A204.1 (cell line): ENCODE measurements around the gene ZRANB1.

Experiments used
- FAIRE-seq: peaks from 2 replicates; lab custom pipeline; 2012; peaks lifted over from hg19 to GRCh38; lab: Jason Lieb, UNC

The ZRANB1 gene

GRCh38 chr10:125005312-125006187, 63.6 kb downstream of the ZRANB1 start:
- FAIRE-seq, result no peak

GRCh38 chr10:125006188-125006680, 64.3 kb downstream of the ZRANB1 start:
- no peak for FAIRE-seq

- no peak for FAIRE-seq
Measured at GRCh38 chr10:125006921-125007426, 65.1 kb downstream of the ZRANB1 start.

- FAIRE-seq, result no peak
Measured at GRCh38 chr10:125007436-125007835, 65.5 kb downstream of the ZRANB1 start.

DNA sequence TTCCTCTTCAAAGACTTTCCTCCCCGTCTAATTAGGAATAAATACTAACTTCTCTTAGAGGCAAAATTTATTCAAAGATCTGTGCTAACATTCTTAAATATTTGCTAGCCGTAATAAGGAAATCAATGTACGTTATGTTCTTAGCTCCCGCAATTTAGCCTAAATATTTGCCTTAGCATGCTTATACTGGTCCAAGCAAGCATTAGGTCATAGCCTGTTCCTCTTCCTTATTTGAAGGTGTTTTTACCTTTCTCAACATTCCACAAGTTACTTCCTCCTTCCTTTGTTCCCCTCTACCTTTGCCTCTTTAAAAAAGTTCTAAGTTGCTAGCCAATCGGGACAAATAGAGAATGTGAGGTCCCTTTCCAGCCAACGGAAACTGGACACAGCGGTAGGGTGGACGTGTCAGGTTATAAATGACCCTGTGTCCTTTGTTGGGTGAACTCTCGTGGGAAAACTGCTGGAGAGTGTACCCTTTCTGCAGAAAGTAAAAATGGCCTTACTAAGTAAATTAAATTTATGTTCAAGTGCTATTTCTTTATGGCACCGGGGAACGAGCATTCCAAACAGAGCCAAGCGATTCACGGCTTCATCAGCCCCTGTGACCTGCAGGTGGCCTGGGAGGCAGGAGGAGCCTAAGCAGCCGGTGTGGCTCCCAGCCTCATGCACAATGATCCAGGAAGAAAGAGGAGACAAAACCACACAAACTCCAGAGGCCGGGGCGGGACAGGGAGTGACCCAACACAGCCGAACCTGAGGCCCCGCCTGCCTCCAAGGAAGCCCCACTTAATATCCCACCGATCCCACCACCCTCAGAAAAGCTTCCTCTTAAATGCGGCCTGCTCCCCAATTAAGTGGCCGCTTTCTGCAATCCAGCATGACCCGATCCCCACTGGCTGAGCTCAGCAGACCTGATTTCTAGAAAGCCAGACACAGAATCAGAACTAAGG, 67.0 kb downstream of the ZRANB1 start:
- FAIRE-seq, result no peak

DNA sequence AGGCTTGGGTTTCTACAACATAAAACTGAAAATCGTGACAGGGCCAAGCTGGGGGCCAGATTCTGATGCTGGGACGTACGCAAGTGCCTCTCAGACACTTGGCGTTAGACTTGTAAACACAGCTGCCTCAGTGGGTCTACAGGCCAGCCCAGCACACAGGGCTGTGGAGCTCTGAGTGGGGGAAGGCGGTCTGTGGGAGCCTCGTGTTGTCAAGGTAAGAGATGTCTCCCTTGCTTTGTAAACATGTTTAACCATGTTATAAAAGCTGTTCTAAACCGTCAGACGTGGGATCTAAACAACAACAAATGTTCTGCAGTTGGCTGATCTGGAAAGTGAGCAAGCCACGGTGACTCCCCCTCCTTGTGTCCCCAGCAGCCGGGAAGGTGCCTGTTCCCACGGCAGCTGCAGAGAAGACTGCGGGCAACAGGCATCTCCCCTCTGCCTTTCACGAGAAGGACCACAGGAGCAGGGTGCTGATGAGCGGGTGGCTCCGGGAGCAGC, 67.8 kb downstream of the ZRANB1 start:
- FAIRE-seq, result no peak

GRCh38 chr10:125010362-125010761, 68.4 kb downstream of the ZRANB1 start:
- no peak for FAIRE-seq

- no peak for FAIRE-seq
Measured at GRCh38 chr10:125011171-125011925, 69.4 kb downstream of the ZRANB1 start.

- no peak for FAIRE-seq
Measured at GRCh38 chr10:125011926-125012705, 70.2 kb downstream of the ZRANB1 start.

GRCh38 chr10:125012851-125013528, 71.1 kb downstream of the ZRANB1 start:
- FAIRE-seq, result no peak

GRCh38 chr10:125013529-125013872, 71.6 kb downstream of the ZRANB1 start:
- no peak for FAIRE-seq

DNA sequence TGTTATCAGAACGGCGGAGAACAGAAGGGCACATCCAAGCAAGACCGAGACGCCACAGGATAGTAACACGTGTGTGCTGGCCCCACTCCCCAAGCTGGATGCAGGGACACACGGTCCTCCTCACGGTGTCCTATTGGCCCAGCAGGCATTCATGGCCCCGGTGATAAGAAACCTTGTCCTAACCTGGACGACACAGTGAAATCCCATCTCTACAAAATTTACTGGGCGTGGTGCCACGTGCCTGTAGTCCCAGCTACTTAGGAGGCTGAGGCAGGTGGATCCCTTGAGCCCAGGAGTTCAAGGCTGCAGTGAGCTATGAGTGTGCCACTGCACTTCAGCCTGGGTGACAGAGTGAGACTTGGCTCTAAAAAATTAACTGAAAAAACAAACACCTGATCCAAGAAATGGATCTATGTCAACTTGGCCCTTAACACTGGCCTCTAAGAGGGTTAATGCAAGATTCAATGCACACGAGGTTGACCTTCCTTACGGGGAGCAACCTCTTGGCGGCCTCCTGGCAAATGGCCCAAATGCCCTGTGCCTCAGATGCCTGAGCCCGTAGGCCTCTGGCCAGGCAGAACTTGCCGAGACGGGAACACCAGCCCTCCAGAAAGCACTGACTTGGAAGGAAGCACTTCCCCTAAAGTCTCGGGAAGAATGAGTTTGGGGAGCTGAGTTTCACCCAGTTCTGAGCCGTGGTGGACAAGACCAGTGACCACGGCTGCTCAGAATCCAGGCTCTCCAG, 72.3 kb downstream of the ZRANB1 start:
- no peak for FAIRE-seq

DNA sequence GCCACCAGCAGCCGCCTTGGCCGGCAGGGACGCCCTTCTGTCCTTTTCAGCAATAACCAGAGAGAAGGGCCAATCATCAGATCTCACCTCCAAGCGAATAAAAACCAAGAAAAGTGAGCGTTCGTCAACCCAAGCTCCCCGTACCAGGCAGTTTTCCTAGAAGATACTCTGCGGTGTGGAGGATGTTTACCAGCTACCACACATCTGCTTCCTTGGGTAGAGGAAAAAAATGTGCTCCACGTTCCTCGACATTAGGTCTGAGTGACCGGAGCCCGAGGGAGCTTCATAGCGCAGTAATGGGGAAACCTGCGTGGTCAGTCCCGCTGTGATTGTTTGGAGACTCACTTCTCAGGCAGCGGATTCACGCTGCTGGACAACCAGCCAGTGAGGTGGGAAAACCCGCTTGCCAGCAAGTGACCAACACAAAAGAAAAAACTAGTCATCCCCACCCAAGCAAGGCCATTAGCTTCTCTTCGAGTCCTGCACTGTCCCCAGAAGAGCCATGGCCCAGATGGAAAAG, 73.0 kb downstream of the ZRANB1 start:
- FAIRE-seq, result no peak

DNA sequence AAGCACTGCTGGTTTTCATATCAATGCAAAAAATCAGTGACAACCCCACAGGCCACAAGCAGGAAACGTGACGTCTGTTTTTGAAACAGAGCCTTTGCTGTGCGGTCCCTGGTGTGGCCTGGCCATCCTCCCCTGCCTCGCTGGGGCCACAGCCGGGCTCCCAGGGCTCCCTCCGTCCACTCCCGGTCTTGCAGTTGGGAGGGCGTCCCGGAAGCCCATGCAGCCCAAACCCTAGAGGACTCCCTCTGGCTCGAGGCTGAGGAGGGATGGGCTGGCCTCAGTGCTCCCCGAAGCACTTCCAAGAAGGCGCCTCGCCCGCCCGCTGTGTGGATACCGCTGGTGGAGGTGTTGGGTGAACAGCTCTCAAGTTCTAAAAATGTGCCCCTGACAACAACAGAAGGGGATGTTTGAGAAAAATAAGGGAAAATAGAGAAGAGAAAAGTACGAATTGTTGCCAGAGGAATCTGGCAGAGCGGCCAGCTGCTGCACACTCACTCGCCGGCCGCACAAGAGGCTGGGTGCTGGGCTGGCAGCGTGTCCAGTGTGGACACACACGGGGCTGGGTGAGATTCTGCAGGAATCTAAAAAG, 73.5 kb downstream of the ZRANB1 start:
- FAIRE-seq, result no peak

- no peak for FAIRE-seq
Measured at GRCh38 chr10:125016123-125016522, 74.2 kb downstream of the ZRANB1 start.

DNA sequence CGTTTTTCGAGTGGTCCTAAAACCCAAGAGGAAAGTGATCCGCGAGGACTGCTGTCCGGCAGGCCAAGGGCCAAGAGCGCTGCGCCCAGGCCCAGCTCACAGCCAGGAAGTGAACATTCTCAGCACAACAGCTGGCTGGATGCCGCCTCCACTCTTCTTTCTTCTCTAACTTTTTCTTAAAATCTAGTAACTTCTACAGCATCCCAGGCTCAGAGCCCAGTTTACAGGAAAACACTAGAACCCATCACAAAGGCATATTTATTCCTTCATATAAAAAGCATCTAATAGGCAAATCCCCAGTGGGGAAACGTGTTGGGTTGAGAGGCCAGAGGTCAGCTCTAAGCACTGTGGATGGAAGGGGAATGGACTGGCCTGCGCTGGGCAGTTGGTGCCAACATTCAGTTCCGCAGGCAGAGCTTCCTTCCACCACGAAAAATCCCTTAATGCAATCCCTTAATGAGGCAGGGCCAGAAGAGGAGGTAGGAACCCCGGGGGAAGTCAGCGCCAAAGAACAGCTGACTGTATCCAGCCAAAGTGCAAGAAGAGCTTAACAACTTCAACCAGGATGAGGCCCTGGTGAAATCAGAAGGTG, 74.8 kb downstream of the ZRANB1 start:
- no peak for FAIRE-seq

GRCh38 chr10:125017547-125018298, 75.8 kb downstream of the ZRANB1 start:
- FAIRE-seq, result no peak

- no peak for FAIRE-seq
Measured at GRCh38 chr10:125018576-125019143, 76.7 kb downstream of the ZRANB1 start.
